Smooth muscle cell of the umbilical artery (primary cell): ENCODE data around the gene NHLRC2. TPM values are rescaled to one million over a fixed set of nuclear protein-coding genes. Genes with fewer than 3 reads are reported as not detected.

Experiments used
- total RNA-seq: library from RNA; depleted of rRNA; stranded (reverse); fragments of >200 nt; gene quantifications from 2 replicates; pipeline ENCODE4 v1.2.3, GENCODE V29; 2014

The NHLRC2 gene, protein sequence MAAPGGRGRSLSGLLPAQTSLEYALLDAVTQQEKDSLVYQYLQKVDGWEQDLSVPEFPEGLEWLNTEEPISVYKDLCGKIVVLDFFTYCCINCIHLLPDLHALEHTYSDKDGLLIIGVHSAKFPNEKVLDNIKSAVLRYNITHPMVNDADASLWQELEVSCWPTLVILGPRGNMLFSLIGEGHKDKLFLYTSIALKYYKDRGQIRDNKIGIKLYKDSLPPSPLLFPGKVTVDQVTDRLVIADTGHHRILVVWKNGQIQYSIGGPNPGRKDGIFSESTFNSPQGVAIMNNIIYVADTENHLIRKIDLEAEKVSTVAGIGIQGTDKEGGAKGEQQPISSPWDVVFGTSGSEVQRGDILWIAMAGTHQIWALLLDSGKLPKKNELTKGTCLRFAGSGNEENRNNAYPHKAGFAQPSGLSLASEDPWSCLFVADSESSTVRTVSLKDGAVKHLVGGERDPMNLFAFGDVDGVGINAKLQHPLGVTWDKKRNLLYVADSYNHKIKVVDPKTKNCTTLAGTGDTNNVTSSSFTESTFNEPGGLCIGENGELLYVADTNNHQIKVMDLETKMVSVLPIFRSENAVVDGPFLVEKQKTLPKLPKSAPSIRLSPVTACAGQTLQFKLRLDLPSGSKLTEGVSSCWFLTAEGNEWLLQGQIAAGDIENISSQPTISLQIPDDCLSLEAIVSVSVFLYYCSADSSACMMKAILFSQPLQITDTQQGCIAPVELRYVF
- total RNA-seq, result 12.8 and 17.4 TPM in 2 replicates

DNA sequence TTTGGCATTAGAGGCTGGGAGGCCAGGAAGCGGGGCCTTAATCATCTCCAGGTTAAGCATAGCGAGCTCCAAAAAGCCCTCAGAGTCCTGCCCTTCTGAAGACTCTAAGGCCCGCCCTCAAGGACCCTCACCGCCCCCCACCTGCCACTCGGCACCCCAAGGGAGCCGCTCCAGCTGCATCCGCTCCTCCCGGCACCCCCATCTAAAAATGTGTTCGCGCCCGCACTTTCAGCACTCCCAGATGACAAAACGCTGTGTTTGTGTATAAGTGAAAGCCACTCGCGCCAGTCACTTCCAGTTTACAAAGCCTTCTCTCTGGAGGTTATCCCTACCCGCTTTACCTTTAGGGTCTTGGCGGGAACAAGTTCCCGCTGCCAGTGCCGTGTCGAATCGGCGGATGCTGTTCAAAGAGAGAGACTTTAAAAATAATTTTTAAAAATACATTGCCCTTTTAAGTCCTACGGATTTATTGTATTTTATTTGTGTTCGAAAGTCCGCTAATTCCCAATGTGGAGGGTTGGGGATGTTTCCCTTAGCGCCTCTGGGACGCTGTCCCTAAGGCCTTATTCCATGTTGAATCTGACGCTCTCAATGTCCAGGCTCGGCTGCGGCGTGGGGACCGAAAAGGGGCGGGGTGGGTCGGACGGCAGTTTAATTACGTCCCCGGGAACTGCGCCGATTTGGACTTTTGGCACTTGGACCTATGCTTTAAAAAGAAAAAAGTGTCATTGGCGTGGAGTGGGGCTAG is at the start of gene NHLRC2, which contains the start of gene DCLRE1A:
TSS of gene NHLRC2 (plus strand) at position 649 of the 748 bp plus-strand sequence. CDS start 212 bp downstream, outside the sequence.
TSS of gene DCLRE1A (minus strand) at position 70 of the 748 bp plus-strand sequence. CDS start 900 bp downstream, outside the sequence.

Other genes starting within 250 kb of the NHLRC2 start
- not detected in 2 replicates for gene NRAP, start 190.6 kb upstream of the NHLRC2 start, total RNA-seq
- 18.4 and 22.3 TPM in 2 replicates for gene CASP7, start 174.7 kb upstream of the NHLRC2 start, total RNA-seq
- not detected in 2 replicates for gene PLEKHS1, start 103.0 kb upstream of the NHLRC2 start, total RNA-seq
- 4.2 and 6.3 TPM in 2 replicates for gene DCLRE1A, start 579 bp upstream of the NHLRC2 start, total RNA-seq
- not detected in 2 replicates for gene ADRB1, start 189.2 kb downstream of the NHLRC2 start, total RNA-seq